ENCODE data around the gene CAPN8.

Gene CAPN8

GRCh38 chr1:223700942-223701637, 35.6 kb upstream of the CAPN8 start:
- no peak for DNase-seq

- no peak for DNase-seq
Measured at GRCh38 chr1:223700388-223700918, 35.0 kb upstream of the CAPN8 start.

- no peak for DNase-seq
Measured at GRCh38 chr1:223695941-223696340, 30.4 kb upstream of the CAPN8 start.

- no peak for DNase-seq
Measured at GRCh38 chr1:223695014-223695548, 29.6 kb upstream of the CAPN8 start.

GRCh38 chr1:223691121-223691520, 25.6 kb upstream of the CAPN8 start:
- no peak for DNase-seq

- no peak for DNase-seq
Measured at GRCh38 chr1:223684488-223684792, 18.9 kb upstream of the CAPN8 start.

GRCh38 chr1:223683586-223684487, 18.3 kb upstream of the CAPN8 start:
- peak; percentile 61 for DNase-seq

- no peak for DNase-seq
Measured at GRCh38 chr1:223682502-223682901, 17.0 kb upstream of the CAPN8 start.

GRCh38 chr1:223680188-223680587, 14.7 kb upstream of the CAPN8 start:
- DNase-seq = no peak

- no peak for DNase-seq
Measured at GRCh38 chr1:223678841-223679240, 13.3 kb upstream of the CAPN8 start.

GRCh38 chr1:223674119-223674890, 8.8 kb upstream of the CAPN8 start:
- no peak for DNase-seq

GRCh38 chr1:223670458-223671159, 5.1 kb upstream of the CAPN8 start:
- DNase-seq = peak; percentile 19

GRCh38 chr1:223669003-223669795, 3.7 kb upstream of the CAPN8 start:
- no peak for DNase-seq

- DNase-seq = no peak
Measured at GRCh38 chr1:223667484-223668182, 2.1 kb upstream of the CAPN8 start.

- DNase-seq = no peak
Measured at GRCh38 chr1:223664106-223664505, 1.4 kb downstream of the CAPN8 start.

GRCh38 chr1:223662943-223663342, 2.6 kb downstream of the CAPN8 start:
- no peak for DNase-seq

GRCh38 chr1:223659711-223660110, 5.8 kb downstream of the CAPN8 start:
- no peak for DNase-seq

- no peak for DNase-seq
Measured at GRCh38 chr1:223657978-223658377, 7.5 kb downstream of the CAPN8 start.

GRCh38 chr1:223654083-223654482, 11.4 kb downstream of the CAPN8 start:
- no peak for DNase-seq

- no peak for DNase-seq
Measured at GRCh38 chr1:223653431-223653830, 12.1 kb downstream of the CAPN8 start.

- no peak for DNase-seq
Measured at GRCh38 chr1:223653015-223653414, 12.5 kb downstream of the CAPN8 start.

Measured in CD4-positive, alpha-beta T cell treated with Interleukin-10 for 1 hour (primary cell).